Measurements from ENCODE around the gene CPT1A.
A peak's percentile ranks its signal among the peaks of the same experiment; 100 is the strongest.

Gene CPT1A

DNA sequence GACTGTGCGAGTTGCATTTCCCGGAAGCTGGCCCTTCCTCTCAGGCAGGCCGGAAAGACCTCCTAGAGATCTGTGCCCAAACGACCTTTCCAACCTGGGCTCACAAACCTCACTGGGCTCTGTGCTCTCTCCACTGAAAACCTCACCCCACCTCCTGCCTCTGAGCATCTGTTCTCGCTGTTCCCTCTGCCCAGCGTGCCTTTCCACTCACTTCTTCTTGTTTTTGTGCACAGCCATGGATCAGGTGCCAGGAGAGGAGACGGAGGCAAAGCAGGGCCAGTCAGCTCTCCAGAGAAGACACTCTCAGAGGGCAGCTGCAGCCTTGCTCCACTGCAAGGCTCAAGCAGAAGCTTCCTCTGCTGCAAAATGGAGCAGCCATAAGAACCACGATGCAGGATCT, 10.9 kb upstream of the CPT1A start:
- no peak for DNase-seq

DNA sequence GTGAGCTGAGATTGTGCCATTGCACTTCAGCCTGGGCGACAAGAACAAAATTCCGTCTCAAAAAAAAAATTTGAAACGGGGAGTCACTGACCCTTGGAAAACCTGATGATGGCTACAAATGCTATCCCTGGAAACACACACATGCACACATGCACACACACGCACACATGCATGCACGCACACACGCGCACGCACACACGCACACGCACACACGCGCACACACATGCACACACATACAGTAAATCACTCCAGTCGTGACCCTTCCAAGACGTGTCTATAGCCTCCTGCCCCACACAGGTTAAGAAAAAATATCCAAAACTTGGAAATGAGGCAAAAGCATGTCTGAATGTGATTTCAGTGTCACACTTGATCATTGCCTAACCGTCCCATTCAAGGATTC, 6.7 kb upstream of the CPT1A start:
- DNase-seq = no peak

DNA sequence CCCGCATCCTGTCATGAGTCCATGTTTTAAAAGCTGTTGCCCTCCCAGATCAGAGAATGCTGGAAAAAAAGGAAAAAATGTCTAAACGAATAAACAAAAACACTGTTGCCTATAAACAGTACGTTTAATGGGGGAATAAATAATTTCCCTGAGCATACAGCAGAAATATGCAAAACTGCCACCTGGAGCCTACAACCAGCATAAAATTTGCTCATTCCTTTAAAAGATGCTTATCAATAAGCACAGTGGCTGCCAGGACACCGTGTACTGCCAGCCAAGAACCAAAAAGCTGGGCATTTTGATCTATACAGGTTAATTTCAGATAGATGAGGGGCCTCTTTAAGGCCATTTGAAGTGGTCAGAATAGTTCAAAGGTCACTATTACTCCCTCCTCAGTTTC, 5.7 kb upstream of the CPT1A start:
- DNase-seq = no peak

DNA sequence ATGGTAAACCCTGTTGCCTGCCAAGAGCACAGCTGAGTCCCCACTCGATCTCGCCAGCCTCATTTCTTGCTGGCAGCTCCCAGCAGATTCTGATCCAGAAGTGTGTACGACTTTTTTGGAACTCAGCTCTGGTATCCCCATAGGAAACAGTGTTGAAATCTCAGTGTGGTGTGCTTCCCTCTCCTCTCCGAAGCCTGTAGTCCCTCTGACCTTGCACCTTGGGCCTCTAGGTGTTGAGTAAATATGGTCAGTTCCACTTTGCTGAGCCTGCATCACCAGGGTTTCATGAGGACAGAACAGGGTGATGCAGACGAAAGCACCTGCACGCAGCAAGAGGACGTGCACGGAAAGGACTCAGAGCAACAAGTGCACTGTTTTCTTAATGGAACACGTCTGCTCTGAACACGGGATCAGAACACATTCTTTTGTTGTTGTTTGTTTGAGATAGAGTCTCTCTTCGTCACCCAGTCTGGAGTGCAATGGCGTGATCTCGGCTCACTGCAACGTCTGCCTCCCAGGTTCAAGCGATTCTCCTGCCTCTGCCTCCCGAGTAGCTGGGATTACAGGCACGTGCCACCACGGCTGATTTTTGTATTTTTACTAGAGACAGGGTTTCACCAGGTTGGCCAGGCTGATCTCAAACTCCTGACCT, 3.8 kb upstream of the CPT1A start:
- no peak for DNase-seq

DNA sequence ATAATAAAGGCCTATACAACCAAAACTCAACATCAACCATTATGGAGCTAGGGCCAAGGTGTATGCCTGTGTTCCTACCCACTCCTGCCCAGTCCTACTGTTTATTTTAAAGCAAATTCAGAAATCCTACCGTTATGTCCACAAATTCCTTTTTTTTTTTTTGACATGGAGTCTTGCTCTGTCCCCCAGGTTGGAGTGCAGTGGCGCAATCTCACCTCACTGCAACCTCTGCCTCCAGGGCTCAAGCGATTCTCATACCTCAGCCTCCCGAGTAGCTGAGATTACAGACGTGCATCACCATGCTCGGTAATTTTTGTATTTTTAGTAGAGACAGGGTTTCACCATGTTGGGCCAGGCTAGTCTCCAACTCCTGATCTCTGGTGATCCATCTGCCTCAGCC, 3.1 kb upstream of the CPT1A start:
- DNase-seq = no peak

DNA sequence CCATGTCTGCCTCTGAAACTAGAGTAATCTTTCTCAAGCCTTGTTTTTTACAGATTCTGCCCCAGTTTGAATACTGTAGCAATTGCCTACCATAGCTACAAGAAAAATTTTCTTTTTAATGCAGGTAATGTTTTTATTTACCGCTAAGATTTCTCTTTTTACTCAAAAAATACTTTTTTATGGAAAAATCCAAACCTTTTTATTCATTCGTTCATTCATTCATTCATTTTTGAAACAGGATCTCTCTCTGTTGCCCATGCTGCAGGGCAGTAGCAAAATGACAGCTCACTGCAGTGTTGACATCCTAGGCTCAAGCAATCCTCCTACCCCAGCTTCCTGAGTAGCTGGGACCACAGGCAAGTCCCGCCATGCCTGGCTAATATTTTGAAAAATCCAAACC, 2.7 kb upstream of the CPT1A start:
- DNase-seq = no peak

DNA sequence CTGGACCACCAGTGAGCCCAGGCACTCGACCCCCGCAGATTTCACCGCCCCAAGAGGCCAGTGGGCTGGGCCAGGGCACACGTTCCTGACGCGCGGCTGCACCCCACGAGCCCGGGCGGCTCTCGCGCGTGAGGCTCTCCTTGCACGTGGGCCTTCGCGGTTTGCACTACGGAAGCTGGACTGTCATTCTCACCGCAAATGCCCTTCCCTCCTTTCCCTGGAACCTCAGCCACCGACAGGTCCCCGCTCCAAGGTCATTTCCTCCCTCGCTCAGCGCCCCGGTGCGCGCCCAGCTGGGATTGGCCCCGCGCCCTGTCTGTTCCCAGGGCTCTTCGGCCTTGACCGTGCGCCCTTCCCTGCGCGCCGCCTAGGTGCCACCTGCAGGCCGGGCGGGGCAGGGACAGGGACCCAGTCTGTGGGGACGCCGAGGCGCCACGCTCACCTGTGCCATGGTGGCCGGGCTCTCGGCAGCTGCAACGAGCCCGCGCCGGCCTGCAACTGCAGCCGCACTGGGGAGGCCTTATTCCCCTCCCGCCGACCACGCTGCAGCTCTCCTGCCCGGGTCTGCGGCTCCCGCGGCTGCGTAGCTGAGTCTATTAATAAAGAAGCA, 2.1 kb upstream of the CPT1A start:
- peak; percentile 89 for DNase-seq

DNA sequence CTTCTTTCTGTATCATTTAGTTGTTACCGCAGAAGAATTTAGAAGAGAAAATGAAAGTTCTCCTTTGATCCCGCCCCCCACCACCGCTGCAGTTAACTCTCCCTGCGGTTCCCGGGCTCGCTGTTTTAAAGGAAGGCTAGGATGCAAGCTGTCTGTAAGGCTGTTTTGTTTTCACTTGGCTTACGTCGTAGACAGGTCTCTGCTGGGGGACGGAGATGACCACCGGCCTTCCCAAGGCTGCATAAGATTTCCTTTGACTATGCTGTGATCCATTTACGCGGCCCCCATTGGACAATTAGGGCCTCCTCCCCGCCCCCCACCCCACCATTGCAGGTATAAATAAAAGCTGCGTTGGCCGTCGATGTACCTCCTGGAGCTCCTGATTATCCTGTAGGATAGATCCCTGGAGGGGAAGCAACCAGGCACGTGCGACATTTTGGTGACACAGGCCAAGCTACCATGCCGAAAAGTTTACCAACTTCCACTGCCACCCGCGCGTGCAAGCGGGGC, 1.4 kb upstream of the CPT1A start:
- peak; percentile 85 for DNase-seq

DNA sequence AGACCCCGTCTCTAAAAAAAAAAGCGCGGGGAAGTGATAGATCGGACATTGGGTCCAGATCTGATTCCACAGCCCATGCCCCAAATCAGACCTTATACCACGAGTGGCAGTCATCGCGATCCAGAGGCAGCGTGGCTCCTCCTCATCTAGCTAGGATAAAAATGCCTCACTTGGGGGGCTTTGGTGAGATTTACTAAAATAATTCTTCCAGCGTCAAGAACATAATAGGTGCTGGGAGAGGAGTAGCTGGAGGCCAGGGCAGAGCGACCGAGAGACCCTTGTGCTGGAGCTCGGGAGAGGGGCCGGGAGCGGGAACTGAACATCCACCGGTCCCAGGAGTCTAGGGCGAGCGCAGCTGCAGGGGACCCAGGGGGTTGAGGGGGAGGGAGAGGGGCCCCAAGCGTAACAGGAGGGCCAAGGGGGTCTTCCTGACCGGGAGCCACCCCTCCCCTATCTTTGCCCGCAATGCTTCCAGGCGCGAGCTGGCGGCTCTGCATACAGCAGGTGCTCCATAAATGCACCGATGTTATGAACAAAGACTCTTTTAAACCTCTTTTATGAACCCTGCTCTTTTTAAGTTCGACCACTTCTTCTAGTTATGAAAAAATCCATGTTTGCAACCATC, 823 bp upstream of the CPT1A start:
- no peak for DNase-seq

DNA sequence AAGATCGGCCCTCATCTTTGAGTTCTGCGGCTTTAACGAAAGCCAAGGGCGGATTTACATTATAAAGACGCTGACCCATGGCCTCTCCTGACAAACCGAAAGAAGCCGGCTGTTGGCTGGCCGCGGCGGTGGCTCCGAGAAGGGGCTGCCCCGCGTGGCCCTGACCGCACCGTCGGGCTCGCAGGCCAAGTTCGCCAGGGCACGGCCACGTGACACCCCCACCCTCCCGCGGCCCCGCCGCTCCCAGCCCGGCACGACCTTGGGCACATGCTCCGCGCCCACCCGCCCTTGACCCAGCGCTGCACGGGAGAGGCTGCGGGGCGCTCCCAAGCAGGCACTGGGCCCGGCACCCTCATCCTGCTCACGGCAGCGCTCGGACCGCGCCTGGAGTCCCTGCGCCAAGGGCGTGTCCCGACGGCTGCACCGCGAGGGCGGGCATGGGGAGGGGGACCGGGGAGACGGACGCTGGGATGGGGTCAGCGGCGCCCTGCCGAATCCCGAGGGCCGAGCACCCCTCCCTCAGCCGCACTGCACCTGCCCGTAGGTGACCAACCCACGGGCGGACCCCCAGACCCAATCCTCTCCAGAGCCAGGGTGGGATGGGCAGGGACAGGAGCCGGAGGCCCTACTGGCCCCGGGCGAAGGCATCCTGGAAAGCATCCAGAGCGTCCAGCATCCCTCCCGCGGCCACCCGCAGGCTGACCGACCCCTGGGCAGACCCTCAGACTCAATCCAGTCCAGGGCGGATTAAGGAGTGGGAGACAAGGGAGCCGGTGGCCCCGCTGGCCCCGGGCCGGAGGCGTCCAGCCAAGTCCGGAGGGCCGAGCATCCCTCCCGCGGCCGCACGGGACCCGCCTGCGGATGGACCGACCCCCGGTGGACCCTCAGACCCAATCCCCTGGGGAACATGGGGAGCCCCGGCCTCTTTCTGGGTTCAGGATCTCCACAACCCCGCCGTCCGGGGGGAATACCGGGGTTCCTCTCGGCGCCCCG, 759 bp downstream of the CPT1A start:
- peak; percentile 73 for DNase-seq

DNA sequence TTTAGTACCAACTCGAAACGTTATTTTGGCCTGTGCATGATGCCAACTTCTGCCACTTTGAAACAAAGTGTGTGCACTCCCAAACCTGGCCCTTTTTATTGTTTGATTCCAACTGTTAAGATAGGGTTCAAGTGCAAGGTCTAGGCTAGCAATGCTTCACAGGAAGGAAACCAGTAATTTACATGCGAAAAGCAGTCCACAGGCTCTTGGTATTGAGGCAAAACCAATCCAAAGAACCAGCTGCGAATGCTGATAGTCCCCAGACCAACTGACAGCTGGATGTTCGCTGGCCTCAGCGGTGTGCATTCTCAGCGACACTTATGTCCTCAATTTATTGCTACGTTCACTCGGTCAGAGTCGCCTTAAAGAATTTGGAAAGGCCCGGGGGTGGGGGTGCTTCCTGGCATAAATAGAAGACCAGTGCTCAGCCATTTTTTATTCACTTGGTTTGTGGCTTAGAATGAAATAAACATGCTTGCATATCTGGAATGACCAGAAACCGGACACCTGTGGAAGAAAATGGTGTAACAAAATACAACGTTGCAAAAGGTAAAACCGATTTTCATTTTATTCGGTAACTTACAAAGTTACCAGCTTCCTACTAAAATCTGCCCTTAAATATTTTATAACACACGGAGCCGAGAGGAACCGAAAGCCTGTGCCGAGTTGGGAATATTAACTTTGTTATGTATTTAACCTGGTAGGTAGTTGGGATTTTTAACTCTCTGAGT, 1.6 kb downstream of the CPT1A start:
- peak; percentile 87 for DNase-seq

DNA sequence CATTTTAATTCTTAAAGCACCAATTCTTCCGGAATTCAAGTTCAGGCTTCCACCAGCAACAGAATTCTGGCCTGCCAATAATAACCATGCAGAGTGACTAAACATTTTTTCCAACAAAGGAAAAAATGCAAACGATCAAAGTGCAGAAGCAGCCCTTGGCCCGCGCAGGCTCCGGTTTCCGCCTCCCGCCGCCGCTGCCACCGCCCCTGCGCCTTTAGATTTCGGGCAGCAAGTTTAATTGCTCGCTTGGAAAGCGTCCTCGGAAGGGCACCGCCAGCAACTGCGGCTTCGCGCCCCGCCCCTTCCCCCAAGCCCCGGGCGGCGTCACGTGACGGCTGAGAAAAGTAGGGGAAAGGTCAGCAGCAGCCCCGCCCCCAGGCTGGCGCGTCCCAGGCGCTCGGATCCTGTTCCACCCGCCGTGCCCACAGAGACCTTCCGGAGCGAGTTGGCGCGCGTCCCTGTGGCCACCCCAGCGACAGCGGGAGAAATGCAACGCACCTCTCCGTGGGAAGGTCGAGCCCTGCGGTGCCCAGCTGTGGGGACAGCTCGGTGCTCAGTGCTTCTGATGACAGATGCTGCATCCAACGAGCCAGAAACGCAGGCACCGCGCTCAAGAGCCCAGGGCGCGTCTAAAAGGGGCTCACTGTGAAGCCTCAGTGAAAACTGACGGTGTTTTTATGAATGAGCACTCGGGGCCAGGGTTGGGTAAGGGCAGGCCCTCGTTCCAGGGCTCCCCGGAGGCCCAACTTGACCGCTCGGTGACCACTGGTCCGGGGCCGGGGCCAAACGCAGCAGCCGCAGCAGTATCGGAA, 2.5 kb downstream of the CPT1A start:
- peak; percentile 98 for DNase-seq

DNA sequence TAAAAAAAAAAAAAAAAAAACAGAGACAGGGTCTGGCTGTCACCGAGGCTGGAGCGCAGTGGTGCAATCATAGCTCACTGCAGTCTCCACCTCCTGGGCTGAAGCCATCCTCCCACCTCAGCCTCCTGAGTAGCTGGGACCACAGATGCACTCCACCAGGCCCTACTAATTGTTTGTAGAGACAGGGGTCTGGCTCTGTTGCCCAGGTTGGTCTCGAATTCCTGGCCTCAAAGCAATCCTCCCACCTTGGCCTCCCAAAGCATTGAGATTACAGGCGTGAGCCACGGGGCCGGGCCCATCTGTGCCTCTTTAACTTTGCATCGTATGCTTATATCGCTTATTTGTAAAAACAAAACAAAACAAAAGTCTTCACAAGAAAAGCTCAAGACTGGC, 3.1 kb downstream of the CPT1A start:
- DNase-seq = no peak

DNA sequence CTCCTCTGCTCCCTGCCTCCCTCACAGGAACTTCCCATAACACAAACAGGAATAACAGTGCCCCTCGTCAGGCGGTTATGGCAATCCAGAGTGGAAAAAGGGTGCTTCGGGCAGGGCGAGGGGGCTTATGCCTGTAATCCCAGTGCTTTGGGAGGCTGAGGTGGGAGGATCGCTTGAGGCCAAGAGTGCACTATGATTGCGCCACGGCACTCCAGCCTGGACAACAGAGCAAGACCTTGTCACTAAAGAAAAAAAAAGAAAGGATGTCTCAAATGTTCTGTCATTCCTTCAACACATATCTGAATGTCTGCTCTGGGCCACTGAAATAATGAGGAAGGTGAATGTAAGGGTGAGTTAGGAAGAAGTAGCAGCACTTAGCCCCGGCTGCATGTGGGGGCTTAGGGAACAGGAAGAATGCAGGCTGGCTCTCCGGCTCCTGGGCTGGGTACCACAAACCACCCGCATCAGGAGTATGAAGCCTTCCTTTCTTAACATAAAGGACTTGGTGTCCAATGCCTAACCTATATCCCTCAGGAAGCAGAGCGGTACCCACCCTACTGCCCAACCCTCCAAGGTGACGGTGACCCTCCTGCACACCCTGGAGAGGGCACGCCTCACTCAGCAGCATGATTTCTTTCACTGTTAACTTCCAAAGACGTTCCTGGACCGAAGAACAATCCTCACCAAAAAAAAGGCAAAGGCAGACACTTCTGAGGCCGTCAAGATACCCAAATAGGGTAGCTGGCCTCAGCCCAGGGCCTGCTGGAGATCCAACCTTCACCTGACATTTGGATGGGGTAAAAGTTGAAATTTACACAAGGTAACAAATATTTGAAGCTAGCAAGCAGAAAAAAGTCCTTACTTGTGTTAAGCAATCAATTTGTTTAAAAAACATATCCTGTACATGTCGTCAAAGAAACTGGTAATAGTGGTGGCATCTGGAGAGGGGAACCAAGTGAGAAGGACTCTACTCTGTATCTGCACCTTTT, 3.8 kb downstream of the CPT1A start:
- no peak for DNase-seq

DNA sequence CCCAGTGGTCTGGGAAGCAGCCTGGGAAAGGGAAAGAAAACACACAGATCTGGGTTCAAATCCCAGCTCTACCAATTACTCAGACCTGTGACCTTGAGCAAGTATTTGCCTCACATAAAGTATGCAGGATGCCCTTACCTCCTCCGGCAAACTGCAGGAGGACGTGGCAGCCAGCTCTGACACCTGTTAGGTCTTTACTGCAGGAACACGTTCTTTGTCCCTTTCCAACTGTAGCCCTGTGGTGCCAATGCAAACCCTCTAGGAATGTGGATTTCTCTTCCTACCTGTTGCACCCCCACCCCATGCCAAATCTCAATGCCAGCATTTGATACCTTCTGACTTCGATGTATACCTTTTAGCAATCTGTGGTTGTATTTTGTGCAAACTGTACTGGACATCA, 6.0 kb downstream of the CPT1A start:
- no peak for DNase-seq

DNA sequence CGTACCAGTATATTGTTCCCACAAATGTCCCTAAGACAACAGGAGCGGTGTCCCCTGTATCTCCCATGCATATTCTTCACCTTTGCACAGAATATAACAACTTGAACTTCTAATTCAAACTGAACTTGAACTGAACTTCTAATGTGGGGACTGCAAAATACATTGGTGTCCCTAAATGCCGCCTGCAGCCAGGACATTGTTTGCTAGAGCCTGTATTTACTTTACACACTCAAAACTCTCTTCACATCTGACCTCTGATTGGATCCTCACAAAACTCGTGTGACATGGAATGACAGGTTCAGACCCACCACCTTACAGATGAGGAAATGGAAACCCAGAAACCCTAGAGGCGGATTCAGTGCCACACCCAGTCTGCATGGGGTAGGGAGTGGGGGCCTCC, 6.4 kb downstream of the CPT1A start:
- DNase-seq = no peak

DNA sequence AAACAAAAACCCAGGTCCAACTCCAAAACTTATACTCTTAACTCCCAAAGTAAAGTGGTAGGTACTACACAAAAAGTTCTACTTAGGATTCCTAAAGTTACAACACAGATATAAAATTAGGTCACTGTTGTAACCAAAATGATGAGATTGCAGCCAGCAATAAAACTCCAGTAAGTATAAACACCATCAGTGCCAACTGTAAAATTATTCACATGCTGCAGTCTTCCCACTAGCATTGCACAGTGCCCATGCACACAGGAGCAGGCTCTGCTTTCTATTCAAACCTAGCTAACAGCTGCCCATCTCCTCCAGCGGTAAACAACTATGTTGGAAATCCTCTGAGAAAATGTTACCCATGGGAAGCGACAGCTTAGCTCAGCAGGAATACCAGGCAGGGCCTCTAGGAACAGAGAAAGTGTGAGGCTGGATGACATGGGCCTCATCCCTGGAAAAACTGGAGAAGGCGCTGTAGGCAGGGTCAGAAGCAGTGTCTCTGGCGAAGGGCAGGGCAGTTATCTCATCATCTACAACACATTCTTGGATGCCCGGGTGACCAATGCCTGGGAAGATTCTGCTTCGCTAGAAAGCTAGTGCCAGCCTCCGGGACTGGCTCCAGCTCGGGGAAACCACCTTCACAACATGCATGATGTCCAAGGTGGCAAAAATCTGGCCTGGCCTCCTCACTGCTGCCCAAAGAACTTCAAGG, 9.1 kb downstream of the CPT1A start:
- DNase-seq = no peak

DNA sequence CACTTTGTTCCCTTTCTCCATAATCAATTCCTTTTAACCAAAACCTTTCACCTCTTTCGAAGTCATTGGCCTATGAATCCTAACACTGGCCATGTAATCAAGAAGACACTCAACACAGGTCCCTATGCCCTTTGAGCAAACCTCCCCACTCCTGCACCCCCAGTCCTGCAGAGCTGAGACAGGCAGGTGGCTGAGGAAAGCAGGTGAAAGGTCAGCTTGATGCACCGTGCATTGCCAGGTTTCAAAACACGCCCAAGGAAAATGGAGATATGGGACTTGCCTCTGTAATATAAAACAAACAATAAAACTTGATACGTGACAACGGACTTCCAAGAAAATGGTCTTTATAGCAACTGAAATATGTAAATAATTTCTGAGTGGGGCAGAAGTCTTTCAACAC, 10.6 kb downstream of the CPT1A start:
- no peak for DNase-seq

DNA sequence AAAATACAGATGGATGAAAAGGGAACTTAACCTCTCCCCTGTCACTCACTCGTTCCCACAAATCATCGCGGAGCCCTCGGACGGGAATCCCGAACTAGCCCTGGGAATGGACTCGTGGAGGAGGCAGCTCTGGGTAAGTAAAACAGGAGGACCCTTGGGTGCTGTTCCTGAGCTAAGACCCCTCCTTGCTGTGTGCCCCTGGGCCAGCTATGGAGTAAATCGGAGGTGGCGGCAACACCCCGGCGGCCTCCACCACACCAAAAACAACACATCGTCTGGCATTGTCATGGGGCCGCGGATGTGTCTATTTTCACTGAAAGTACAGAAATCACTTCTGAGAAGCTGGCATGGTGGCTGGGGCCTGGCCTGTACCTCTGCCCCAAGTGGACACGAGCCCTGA, 12.1 kb downstream of the CPT1A start:
- DNase-seq = no peak

DNA sequence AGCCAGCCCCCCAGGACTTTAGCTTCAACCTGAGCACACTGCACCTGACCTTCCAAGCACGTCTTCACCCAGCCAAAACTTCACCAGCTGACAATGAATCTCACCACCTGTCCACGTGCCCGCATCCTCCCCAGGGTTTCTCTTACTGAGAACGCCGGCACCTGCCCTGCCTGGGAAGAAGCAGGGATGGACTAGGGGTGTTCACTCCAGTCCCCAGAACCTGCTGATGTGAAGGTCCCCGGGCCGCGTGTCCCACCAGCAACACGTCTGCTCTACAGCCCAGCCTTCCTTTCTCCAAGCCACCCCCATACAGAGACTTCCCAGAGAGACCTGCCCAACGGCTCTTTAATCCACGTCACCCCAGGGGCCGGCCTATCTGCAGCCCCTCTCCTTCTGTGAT, 12.8 kb downstream of the CPT1A start:
- peak; percentile 35 for DNase-seq
